Measurements from ENCODE around the gene DOCK10.

Gene DOCK10

DNA sequence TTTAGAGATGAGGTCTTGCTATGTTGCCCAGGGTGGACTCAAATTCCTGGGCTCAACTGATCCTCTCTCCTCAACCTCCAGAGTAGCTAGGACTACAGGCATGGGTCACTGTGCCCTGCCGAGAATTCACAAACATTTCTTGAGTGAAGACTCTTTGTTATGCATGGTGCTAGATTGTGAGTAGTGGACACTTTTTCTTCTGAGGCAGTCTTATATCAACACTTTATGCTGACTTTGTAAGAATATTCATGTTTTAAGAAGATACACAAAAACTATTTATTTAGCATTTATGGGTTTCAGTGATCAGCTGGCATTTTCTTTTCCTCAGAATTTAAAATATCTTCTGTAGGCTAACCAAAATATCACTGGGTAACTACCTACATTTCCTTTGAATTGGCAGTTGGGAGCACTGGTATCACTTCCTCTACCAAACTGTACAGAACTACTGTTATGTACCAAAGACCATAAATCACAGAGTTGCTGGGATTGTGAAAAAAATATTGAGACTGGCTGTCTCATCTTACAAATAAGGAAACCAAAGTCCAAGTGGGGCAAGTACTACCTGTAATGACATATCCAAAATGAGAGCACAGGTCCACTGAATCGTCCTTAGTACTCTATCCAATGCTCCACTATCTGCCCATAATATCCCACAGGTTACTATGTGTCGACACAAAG is 34.0 kb downstream of the DOCK10 start:
- Histone ChIP-seq H3K4me1 (ENCODE audit: control insufficient read depth, insufficient read depth, low read length) (peaks cover 5% of the 10 kb centered on the region), H3K27me3 (ENCODE audit: control insufficient read depth, insufficient read depth, low read length) (no peaks in the 10 kb centered on the region), H3K9me3 (ENCODE audit: control insufficient read depth, insufficient read depth, low read length) (no peaks in the 10 kb centered on the region), H3K4me3 (ENCODE audit: low read depth, low read length) (no peak overlapping the region), H3K36me3 (ENCODE audit: control insufficient read depth, insufficient read depth, low read length) (no peaks in the 10 kb centered on the region), H3K9ac (ENCODE audit: low read depth, low read length) (no peak overlapping the region)

DNA sequence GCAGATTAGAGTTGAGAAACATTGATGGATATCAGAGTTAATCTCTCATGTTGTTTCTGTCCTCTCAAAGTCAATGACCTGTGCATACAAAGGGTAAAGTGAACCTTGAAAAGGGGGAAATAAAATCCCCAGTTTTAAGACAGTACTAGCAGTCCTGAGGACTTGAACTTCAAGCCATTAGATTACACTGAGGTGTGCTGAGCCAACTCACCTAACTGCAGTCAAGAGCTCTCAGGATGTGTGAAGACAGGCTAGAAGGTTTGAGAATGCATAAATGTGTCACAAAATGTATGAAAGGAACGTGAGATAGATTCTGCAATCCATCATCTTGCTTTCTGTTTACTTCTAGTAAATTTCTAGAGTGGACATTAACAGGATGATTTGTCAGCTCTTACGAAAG is 35.5 kb downstream of the DOCK10 start:
- Histone ChIP-seq H3K4me3 (ENCODE audit: low read depth, low read length) (no peak overlapping the region), H3K4me1 (ENCODE audit: control insufficient read depth, insufficient read depth, low read length) (peaks cover 5% of the 10 kb centered on the region), H3K36me3 (ENCODE audit: control insufficient read depth, insufficient read depth, low read length) (no peaks in the 10 kb centered on the region), H3K27me3 (ENCODE audit: control insufficient read depth, insufficient read depth, low read length) (no peaks in the 10 kb centered on the region), H3K9ac (ENCODE audit: low read depth, low read length) (no peak overlapping the region), H3K9me3 (ENCODE audit: control insufficient read depth, insufficient read depth, low read length) (no peaks in the 10 kb centered on the region)

GRCh38 chr2:225004597-225004996 is 37.7 kb downstream of the DOCK10 start:
- H3K4me1 ChIP-seq (ENCODE audit: control insufficient read depth, insufficient read depth, low read length): no peaks in the 10 kb centered on the region
- no peaks in the 10 kb centered on the region for H3K9me3 ChIP-seq (ENCODE audit: control insufficient read depth, insufficient read depth, low read length)
- H3K36me3 ChIP-seq (ENCODE audit: control insufficient read depth, insufficient read depth, low read length): no peaks in the 10 kb centered on the region
- no peaks in the 10 kb centered on the region for H3K27me3 ChIP-seq (ENCODE audit: control insufficient read depth, insufficient read depth, low read length)
- no peak overlapping the region for H3K4me3 ChIP-seq (ENCODE audit: low read depth, low read length)
- no peak overlapping the region for H3K9ac ChIP-seq (ENCODE audit: low read depth, low read length)

- H3K27me3 ChIP-seq (ENCODE audit: control insufficient read depth, insufficient read depth, low read length): no peaks in the 10 kb centered on the region
- no peaks in the 10 kb centered on the region for H3K9me3 ChIP-seq (ENCODE audit: control insufficient read depth, insufficient read depth, low read length)
- H3K9ac ChIP-seq (ENCODE audit: low read depth, low read length): no peak overlapping the region
- no peak overlapping the region for H3K4me3 ChIP-seq (ENCODE audit: low read depth, low read length)
- no peaks in the 10 kb centered on the region for H3K4me1 ChIP-seq (ENCODE audit: control insufficient read depth, insufficient read depth, low read length)
- H3K36me3 ChIP-seq (ENCODE audit: control insufficient read depth, insufficient read depth, low read length): no peaks in the 10 kb centered on the region
Measured at GRCh38 chr2:225002656-225003045, 39.6 kb downstream of the DOCK10 start.

GRCh38 chr2:225002039-225002655 is 40.1 kb downstream of the DOCK10 start:
- Histone ChIP-seq H3K4me1 (ENCODE audit: control insufficient read depth, insufficient read depth, low read length) (no peaks in the 10 kb centered on the region), H3K9ac (ENCODE audit: low read depth, low read length) (no peak overlapping the region), H3K9me3 (ENCODE audit: control insufficient read depth, insufficient read depth, low read length) (no peaks in the 10 kb centered on the region), H3K36me3 (ENCODE audit: control insufficient read depth, insufficient read depth, low read length) (no peaks in the 10 kb centered on the region), H3K4me3 (ENCODE audit: low read depth, low read length) (no peak overlapping the region), H3K27me3 (ENCODE audit: control insufficient read depth, insufficient read depth, low read length) (no peaks in the 10 kb centered on the region)

DNA sequence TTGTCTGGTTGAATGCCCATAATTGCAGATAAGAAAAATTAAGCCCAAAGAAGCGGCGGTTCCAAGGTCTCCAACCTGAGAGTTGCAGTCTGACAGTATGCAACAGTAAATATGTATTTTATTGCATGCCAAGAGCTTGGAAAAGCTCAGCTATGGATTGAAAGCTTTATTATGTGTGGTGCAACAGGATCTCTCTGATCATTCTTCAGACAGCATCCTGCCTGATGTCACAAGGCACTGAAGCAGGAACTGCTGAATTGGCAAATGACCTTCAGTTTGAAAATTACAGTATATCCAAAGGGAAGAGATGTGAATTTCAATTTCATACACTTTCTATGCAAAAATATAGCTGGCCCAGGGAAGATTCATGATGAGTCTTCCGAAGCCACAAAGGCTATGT is 42.5 kb downstream of the DOCK10 start:
- Histone ChIP-seq H3K9ac (ENCODE audit: low read depth, low read length) (no peak overlapping the region), H3K9me3 (ENCODE audit: control insufficient read depth, insufficient read depth, low read length) (no peaks in the 10 kb centered on the region), H3K36me3 (ENCODE audit: control insufficient read depth, insufficient read depth, low read length) (no peaks in the 10 kb centered on the region), H3K4me3 (ENCODE audit: low read depth, low read length) (no peak overlapping the region), H3K4me1 (ENCODE audit: control insufficient read depth, insufficient read depth, low read length) (no peaks in the 10 kb centered on the region), H3K27me3 (ENCODE audit: control insufficient read depth, insufficient read depth, low read length) (no peaks in the 10 kb centered on the region)

- Histone ChIP-seq H3K36me3 (ENCODE audit: control insufficient read depth, insufficient read depth, low read length) (no peaks in the 10 kb centered on the region), H3K9me3 (ENCODE audit: control insufficient read depth, insufficient read depth, low read length) (no peaks in the 10 kb centered on the region), H3K27me3 (ENCODE audit: control insufficient read depth, insufficient read depth, low read length) (no peaks in the 10 kb centered on the region), H3K9ac (ENCODE audit: low read depth, low read length) (no peak overlapping the region), H3K4me1 (ENCODE audit: control insufficient read depth, insufficient read depth, low read length) (no peaks in the 10 kb centered on the region), H3K4me3 (ENCODE audit: low read depth, low read length) (no peak overlapping the region)
Measured at GRCh38 chr2:224999321-224999720, 42.9 kb downstream of the DOCK10 start.

DNA sequence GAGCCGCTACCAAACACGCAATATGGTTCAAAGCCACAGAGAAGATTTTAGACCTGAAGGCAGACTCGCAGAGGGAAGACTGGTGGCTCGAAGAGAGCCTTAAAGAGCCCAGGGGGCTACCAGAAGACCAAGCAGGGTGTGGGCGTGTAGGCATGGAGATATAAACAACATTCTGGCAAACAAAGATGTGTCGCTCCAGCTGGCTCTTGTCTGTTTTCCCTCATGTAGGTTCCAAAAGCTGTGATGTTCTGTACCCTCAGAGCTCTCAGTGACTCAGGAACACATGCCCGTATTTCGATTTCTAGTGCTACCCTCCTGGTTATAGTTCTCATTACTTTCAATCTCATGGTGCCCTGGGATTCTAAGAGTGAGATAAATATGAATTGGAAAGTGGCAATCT is 44.5 kb downstream of the DOCK10 start:
- H3K9ac ChIP-seq (ENCODE audit: low read depth, low read length): no peak overlapping the region

DNA sequence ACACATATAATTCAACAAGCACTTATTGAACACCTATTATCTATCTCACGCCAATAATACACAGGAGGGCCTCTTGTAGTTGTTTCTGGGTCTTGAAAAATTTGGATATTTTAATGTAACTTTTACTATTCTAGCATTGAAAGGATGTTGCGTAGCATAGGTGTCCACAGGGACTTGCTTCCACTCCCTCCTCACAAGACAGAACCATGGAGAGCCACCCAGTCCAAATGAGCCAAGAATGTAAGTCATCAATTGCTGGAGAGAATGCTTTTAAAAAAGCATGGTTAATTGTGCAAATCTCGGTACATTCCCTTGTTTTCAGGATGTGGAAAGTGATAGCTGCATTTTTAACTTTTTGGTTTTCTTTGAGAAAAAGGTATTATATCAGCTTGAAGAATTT is 46.8 kb downstream of the DOCK10 start:
- Histone ChIP-seq H3K9me3 (ENCODE audit: control insufficient read depth, insufficient read depth, low read length) (no peaks in the 10 kb centered on the region), H3K4me3 (ENCODE audit: low read depth, low read length) (no peak overlapping the region), H3K27me3 (ENCODE audit: control insufficient read depth, insufficient read depth, low read length) (no peaks in the 10 kb centered on the region), H3K36me3 (ENCODE audit: control insufficient read depth, insufficient read depth, low read length) (no peaks in the 10 kb centered on the region), H3K4me1 (ENCODE audit: control insufficient read depth, insufficient read depth, low read length) (no peaks in the 10 kb centered on the region), H3K9ac (ENCODE audit: low read depth, low read length) (no peak overlapping the region)

More for the DNA sequence above, 44.5 kb downstream of the DOCK10 start:
- H3K36me3 ChIP-seq (ENCODE audit: control insufficient read depth, insufficient read depth, low read length): no peaks in the 10 kb centered on the region
- no peaks in the 10 kb centered on the region for H3K9me3 ChIP-seq (ENCODE audit: control insufficient read depth, insufficient read depth, low read length)
- no peaks in the 10 kb centered on the region for H3K4me1 ChIP-seq (ENCODE audit: control insufficient read depth, insufficient read depth, low read length)
- H3K27me3 ChIP-seq (ENCODE audit: control insufficient read depth, insufficient read depth, low read length): no peaks in the 10 kb centered on the region
- H3K4me3 ChIP-seq (ENCODE audit: low read depth, low read length): no peak overlapping the region

DNA sequence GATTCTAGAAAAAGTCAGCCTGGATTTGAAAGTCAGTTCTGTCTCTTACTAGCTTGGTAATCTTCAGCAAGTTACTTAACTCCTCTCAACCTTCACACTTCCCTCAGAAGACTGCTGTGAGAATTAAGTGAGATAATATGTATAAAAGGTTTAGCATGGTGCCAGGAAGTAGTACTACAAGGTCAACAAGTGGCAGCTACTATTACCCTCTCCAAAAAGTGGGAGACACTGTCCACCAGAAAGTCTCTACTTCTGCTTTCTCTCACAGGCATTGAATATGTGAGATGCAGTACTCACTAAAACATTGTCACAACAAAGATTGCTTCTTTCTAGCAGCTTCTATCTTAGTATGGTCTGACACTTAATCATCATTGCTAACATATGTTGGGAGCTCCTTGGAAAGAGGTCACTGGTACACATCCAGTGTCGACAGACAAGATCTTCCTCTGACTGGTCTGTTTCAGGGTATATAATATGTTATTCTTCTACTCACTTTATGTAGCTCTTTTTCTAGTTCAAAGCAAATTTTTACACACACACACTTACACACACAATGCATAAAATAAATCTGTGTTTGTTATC is 47.9 kb downstream of the DOCK10 start:
- no peak overlapping the region for H3K4me3 ChIP-seq (ENCODE audit: low read depth, low read length)
- H3K36me3 ChIP-seq (ENCODE audit: control insufficient read depth, insufficient read depth, low read length): no peaks in the 10 kb centered on the region
- H3K9me3 ChIP-seq (ENCODE audit: control insufficient read depth, insufficient read depth, low read length): no peaks in the 10 kb centered on the region
- H3K9ac ChIP-seq (ENCODE audit: low read depth, low read length): no peak overlapping the region
- no peaks in the 10 kb centered on the region for H3K27me3 ChIP-seq (ENCODE audit: control insufficient read depth, insufficient read depth, low read length)
- no peaks in the 10 kb centered on the region for H3K4me1 ChIP-seq (ENCODE audit: control insufficient read depth, insufficient read depth, low read length)

DNA sequence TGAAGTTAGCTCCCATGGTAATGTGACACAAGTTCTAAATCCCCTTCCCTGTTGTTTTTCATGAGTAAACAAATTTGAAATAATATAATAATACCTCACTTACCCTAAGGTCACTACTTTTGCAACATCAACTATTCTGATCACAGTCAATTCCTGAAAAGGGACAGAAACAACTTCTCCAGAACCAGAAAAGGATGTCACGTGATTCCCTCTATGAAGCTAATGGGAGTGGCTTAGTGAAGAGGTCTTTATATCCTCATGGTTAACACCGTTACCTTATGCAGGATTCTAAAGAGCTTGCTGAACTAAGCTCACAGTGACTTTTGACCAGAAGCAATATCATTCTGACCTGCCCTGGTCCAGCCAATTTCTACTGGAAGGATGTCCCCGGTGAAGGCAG is 51.6 kb downstream of the DOCK10 start:
- Histone ChIP-seq H3K36me3 (ENCODE audit: control insufficient read depth, insufficient read depth, low read length) (no peaks in the 10 kb centered on the region), H3K9ac (ENCODE audit: low read depth, low read length) (no peak overlapping the region), H3K27me3 (ENCODE audit: control insufficient read depth, insufficient read depth, low read length) (no peaks in the 10 kb centered on the region), H3K4me3 (ENCODE audit: low read depth, low read length) (no peak overlapping the region), H3K9me3 (ENCODE audit: control insufficient read depth, insufficient read depth, low read length) (no peaks in the 10 kb centered on the region), H3K4me1 (ENCODE audit: control insufficient read depth, insufficient read depth, low read length) (no peaks in the 10 kb centered on the region)

GRCh38 chr2:224987733-224988132 is 54.5 kb downstream of the DOCK10 start:
- H3K4me3 ChIP-seq (ENCODE audit: low read depth, low read length): no peak overlapping the region
- no peaks in the 10 kb centered on the region for H3K36me3 ChIP-seq (ENCODE audit: control insufficient read depth, insufficient read depth, low read length)
- no peaks in the 10 kb centered on the region for H3K27me3 ChIP-seq (ENCODE audit: control insufficient read depth, insufficient read depth, low read length)
- no peaks in the 10 kb centered on the region for H3K4me1 ChIP-seq (ENCODE audit: control insufficient read depth, insufficient read depth, low read length)
- H3K9ac ChIP-seq (ENCODE audit: low read depth, low read length): no peak overlapping the region
- H3K9me3 ChIP-seq (ENCODE audit: control insufficient read depth, insufficient read depth, low read length): no peaks in the 10 kb centered on the region
